GM18909 (cell line): Measurements from ENCODE around the gene FAM120AOS.

Experiments used
- ATAC-seq: cut with Tn5 transposase; IDR thresholded peaks from one replicate; pipeline ENCODE4 v1.9.1; 2021; ENCODE audit warnings: mild to moderate bottlenecking; ENCODE audit not compliant: unreplicated experiment, poor library complexity

The FAM120AOS gene

DNA sequence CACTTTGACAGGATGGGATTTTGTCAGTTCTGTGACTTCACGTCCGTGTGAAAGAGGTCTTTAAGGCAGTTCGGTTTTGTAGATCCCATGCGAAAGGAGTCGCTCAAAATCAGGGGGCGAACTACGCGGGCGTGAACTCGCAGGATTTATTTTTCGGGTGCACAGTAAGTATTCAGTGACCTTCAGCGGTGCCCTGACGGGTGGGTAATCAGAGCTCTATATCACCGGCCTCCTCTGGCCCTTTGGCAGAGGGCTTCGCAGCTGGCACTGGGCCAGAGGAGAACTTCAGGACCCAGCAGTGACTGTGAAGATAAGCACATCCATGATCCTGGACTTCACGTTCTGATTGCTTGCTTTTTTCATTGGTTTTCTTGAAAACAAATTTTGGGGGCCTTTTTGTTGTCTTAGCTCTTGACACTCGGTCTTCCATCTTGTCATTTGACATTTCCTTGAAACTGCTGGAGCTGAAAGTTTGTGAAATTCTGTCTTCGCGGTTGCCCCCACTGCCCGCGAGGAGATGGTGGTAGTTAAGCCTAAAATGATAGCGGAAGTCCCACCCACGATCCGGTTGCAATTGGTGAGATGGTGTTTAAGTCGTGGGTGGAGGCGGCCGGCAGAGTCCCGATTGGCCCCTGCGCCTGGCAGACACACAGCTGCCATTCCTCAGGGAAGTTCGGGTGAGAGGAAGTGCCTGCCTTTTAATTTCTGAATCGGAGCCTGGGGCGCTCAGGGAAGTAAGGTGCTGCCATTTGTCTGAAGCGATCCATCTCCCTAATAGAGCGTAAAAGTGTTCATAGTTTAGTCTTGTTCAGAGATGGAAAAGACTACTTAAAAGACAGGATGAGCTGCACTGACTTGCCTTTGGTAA is at the start of gene FAM120AOS:
FAM120AOS (minus strand) TSS at position 535 of the 868 bp plus-strand sequence. CDS start 872 bp downstream, outside the sequence.
- peak; percentile 71 for ATAC-seq

GRCh38 chr9:93501406-93501805 is 48.0 kb upstream of the FAM120AOS start:
- no peak for ATAC-seq

- no peak for ATAC-seq
These were observed 47.4 kb upstream of the FAM120AOS start for GRCh38 chr9:93500571-93501298.

GRCh38 chr9:93496285-93496684 is 42.9 kb upstream of the FAM120AOS start:
- no peak for ATAC-seq

GRCh38 chr9:93493949-93494348 is 40.6 kb upstream of the FAM120AOS start:
- ATAC-seq, result no peak

DNA sequence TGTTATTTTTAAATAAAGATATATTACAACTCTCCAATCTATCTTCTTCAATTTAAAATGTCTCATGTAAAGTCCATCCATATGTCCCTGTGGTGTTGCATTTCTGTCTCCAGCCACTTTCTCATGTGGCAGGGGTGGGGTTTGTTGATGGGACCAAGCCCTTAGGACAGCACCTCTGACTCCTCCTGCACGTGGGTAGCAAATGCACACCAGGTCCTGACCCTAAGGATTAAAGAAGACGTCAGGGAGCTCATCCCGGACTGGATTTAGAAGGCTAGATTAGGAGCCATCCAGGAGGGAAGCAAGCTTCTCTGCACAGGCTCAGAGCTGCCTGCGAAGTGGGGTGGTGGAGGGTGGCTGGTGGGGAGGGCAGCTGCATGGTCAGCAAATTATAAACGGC is 38.9 kb upstream of the FAM120AOS start:
- no peak for ATAC-seq

DNA sequence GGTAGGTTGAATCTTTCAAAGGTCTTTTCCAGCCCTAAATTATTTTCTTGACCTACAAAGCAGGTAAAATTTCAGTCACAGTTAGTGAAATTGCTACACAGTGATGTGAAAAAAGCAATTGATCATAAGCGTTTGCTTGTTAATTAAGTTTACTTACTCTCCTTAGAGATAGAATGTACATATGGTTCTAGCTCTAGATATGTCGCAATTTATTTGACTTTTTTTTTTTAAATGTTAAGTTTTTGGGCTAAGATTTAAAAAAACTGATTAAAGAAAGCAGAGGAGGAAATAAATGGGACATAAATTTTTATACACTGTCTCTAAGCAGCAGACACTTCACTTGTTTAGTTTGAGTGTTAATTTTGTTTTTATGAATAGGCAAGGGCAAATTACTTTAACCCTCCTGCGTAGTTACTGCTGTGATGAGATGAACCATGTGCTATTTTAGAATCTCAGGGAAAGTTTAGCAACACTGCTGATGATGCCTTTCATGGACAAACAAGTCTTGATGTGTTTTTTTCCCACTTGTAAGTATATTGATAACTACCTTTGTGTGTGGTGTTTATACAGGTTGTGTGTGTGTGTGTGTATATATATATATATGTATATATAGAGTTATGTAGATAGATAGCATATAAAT is 38.3 kb upstream of the FAM120AOS start:
- ATAC-seq, result no peak

GRCh38 chr9:93488244-93488643 is 34.9 kb upstream of the FAM120AOS start:
- ATAC-seq, result no peak

DNA sequence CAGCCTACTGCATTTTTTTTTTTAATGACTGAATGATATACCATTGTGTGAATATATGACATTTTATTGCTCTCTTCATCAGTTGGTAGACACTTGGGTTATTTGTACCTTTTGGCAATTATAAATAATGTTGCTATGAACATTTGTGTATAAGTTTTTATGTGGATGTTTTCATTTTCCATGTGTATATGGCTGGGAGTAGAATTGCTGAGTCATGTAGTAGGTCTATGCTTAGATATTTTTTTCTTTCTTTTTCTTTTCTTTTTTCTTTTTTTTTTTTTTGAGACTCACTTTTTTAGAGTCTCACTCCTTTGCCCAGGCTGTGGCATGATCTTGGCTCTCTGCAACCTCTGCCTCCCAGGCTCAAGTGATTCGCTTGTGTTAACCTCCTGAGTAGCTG is 32.9 kb upstream of the FAM120AOS start:
- no peak for ATAC-seq

DNA sequence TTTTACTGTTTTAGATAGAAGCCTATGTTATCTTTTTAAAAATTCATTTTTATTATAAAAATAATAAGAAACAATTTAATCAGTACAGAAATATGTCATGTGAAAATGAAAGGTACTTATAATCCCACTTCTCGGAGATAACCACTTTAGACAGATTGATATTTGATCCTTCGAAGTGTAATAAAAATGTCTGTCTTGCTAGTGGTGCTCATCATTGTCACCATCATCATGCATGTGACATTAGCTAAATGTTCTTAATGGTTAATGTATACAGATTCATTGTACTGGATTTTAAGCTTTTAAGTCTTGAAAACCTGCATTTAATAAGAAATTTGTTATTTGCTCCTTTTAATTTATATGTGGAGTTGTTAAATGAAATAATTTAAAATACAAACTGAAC is 30.1 kb upstream of the FAM120AOS start:
- ATAC-seq, result no peak

GRCh38 chr9:93480728-93481324 is 27.4 kb upstream of the FAM120AOS start:
- no peak for ATAC-seq

- no peak for ATAC-seq
These were observed 26.9 kb upstream of the FAM120AOS start for GRCh38 chr9:93480262-93480661.

DNA sequence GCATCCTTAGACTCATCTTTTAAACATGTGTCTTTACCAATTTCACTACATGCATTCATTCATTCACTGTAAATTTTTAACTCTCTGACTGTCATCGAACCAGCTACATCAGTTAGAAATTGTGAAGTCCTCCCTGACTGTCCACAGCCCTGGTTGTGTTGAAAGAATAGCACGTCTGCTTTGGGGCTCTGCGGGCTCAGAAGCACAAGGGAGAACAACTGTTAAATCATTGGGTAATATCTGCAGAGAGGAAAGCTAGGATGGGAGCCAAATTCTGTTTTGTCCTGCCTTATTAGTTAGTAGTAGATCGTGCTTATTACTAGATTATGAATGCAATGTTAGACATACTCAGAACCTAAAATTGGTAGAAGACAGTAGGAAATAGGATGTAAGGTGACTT is 26.3 kb upstream of the FAM120AOS start:
- ATAC-seq, result no peak

GRCh38 chr9:93477397-93477796 is 24.0 kb upstream of the FAM120AOS start:
- no peak for ATAC-seq

DNA sequence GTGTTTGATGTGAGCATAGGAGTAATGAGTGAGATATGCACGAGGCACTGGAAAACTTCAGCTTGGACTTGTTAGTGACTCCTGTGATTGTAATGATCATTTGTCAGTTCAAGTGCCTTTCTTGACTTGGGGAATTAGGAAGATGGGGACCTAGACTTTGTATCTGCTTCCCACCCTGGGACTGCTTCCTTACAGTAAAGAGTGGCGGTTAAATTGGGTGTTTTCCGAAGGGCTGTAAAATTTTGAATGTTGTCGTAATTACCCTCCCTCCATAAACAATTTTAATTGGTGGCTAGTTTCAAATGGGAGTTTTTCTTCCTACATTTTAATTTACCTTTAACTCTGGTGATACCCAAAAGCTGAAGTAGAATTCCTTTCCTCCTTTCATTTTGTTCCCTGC is 23.5 kb upstream of the FAM120AOS start:
- no peak for ATAC-seq

- ATAC-seq, result no peak
These were observed 22.5 kb upstream of the FAM120AOS start for GRCh38 chr9:93475856-93476255.

DNA sequence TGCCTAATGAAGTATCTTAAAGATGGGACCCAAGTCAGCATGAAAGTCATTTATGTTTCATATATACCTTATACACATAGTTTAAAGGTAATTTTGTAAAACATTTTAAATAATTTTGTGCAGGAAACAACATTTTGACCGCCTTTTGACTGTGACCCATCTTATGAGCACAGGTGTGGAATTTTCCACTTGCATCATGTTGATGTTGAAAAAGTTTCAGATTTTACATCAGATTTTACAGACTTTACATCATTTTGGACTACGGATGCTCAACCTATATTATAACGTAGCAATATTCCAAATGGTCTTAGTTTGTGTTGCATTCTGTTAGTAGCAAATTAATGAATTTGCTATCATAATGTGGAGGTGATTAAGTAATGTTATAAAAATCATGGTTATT is 21.7 kb upstream of the FAM120AOS start:
- no peak for ATAC-seq

DNA sequence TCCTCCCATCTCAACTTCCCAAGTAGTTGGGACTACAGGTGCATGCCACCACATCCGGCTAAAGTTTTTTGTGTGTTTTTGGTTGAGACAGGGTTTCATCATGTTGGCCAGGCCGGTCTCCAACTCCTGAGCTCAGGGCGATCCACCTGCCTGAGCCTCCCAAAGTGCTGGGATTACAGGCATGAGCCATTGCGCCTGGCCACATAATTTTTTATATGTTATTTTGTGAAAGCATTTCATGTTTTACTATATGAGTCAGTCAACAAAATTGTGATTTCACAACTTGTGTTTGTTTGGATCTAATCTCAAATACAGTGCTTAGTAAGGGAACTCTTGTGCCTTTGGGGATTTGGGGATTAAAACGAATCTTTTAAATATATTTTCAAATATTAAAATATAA is 20.0 kb upstream of the FAM120AOS start:
- ATAC-seq, result no peak

DNA sequence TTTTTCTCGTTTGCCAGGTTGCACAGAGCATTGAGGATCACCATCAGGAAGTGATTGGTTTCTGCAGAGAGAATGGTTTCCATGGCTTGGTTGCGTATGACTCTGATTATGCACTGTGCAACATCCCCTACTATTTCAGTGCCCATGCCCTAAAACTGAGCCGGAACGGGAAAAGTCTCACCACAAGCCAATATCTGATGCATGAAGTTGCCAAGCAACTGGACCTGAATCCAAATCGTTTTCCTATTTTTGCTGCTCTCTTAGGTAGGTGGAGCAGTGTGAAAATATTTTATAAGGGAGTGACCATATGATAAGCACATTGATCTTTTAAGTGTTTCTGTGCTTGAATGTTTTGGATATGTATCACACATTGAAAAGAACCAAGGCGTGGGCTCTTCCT is 17.7 kb upstream of the FAM120AOS start:
- no peak for ATAC-seq

GRCh38 chr9:93470391-93470790 is 17.0 kb upstream of the FAM120AOS start:
- ATAC-seq, result no peak
